ENCODE results near the gene GAL3ST2.

The GAL3ST2 gene

DNA sequence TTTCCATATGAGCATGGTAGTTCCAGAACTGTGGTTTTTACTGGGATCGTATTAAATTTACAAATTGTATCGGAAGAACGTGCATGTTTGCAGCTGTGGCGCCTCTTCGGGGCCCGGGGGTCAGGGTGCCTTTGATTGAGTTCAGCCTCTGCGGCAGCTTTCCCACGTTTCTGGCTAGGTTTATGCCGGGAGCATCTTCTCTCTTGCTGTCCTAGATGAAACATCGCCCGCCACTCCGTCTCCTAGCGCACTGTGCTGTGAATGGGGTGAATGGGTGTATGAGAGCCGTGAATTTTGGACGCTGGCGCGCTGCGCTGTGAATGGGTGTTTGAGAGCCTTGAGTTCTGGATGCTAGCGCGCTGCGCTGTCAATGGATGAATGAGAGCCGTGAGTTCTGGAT is 69.8 kb downstream of the GAL3ST2 start:
- no peak overlapping the region for H3K4me3 ChIP-seq (IDR thresholded peaks at IDR 0.05; ENCODE audit: insufficient read depth, low read depth, low read length)
- H3K27ac ChIP-seq: no peak overlapping the region
- H3K27me3 ChIP-seq (ENCODE audit: insufficient read depth, low read depth): peaks cover 22% of the 10 kb centered on the region; the same call in 1 of the 2 replicates
- H4K20me1 ChIP-seq (ENCODE audit: insufficient read depth): no peaks in the 10 kb centered on the region
- no peaks in the 10 kb centered on the region for H3K4me1 ChIP-seq (ENCODE audit: low read depth, poor library complexity, severe bottlenecking)
- H3K79me2 ChIP-seq (ENCODE audit: insufficient read depth, low read depth): no peaks in the 10 kb centered on the region
- no peak for TF ChIP-seq CTCF (conservative IDR thresholded peaks at IDR 0.05; ENCODE audit: low read depth, low read length)
- no peak overlapping the region for H3K9ac ChIP-seq
- no peaks in the 10 kb centered on the region for H3K36me3 ChIP-seq (ENCODE audit: insufficient read depth)
- H3K4me2 ChIP-seq: no peak overlapping the region
- no peak overlapping the region for H2AFZ ChIP-seq (ENCODE audit: low read depth)

DNA sequence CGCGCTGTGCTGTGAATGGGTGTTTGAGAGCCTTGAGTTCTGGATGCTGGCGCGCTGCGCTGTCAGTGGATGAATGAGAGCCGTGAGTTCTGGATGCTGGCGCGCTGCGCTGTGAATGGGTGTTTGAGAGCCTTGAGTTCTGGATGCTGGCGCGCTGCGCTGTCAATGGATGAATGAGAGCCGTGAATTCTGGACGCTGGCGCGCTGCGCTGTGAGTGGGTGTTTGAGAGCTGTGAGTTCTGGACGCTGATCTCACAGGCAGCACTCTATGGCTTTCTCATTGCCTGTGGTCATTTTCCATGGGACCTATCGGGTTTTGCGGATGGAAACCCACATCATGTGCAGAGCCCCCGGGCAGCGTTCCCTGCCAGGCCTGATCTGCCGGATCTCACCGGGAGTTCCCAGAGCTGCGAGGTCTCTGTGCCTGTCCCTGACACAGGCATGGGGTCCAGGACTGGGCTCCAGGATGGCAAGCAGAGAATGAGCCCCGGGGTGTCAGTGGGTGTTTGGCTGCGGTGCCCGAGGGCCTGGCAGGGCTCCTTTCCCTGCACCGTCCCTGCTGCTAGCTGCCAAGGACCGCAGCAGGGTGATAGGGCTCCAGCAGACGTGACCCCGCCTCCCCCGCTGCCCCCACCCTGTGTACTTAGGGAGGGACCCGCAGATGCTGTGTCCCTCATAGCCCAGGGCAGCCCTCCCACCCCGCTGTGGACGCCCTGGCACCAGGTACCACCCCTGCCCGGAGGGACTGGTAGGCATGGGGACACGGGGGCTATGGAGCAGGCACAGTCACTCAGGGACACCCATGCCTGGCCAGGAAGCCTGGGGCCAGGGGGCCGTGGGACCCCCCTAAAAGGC is 72.4 kb downstream of the GAL3ST2 start:
- Histone ChIP-seq H3K36me3 (ENCODE audit: insufficient read depth) (no peaks in the 10 kb centered on the region), H4K20me1 (ENCODE audit: insufficient read depth) (no peaks in the 10 kb centered on the region), H3K4me2 (no peak overlapping the region), H3K9ac (no peak overlapping the region), H3K4me3 (IDR thresholded peaks at IDR 0.05; ENCODE audit: insufficient read depth, low read depth, low read length) (no peak overlapping the region), H2AFZ (ENCODE audit: low read depth) (no peak overlapping the region), H3K4me1 (ENCODE audit: low read depth, poor library complexity, severe bottlenecking) (no peaks in the 10 kb centered on the region), H3K27ac (no peak overlapping the region), H3K79me2 (ENCODE audit: insufficient read depth, low read depth) (no peaks in the 10 kb centered on the region), H3K27me3 (ENCODE audit: insufficient read depth, low read depth) (peaks cover 41% of the 10 kb centered on the region; the same call in 1 of the 2 replicates)
- no peak for TF ChIP-seq CTCF (conservative IDR thresholded peaks at IDR 0.05; ENCODE audit: low read depth, low read length)

DNA sequence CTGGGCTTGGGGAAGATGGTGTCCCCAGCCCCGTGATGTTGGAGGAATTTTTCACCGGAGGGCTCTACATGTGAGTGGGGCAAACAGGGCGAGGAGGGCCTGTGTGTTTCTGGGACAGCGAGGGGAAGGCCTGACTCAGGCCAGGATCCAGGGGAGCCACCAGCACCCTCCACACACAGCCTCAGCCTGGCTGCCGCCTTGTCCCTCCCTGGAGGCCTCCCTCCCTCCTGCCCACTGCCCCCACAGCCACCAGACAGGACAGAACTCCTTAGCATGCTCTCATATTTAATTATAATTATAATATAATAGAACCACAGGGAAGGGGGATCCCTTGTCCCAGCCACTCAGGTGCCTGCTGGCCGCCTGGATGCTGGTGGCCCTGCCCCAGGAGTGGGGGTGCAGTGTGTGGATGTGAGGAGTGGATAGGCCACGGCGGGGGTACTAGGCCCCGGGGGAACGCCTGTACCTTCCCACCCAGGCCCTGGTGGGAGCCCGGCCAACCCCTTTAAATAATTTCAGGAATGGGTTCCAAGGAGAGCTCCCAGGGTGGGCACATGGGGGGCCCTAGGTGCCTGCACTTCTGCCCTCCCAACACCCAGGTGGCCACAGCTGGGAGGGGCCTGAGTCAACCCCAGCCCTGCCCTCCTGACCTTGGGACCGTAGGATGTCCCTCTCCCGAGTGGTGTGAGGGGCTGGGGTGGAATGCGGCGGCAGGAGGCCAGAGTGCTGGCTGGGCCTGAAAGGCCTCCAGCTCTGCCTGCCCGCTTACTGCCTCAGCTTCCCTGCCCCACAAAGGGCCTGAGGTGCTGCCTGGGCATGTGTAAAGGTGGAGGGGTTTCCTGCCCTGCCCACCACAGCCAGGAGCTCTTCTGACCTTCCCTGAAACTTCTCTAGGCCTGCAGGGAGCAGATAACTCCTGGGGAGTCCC is 73.3 kb downstream of the GAL3ST2 start:
- no peak overlapping the region for H3K27ac ChIP-seq
- H3K79me2 ChIP-seq (ENCODE audit: insufficient read depth, low read depth): no peaks in the 10 kb centered on the region
- H3K27me3 ChIP-seq (ENCODE audit: insufficient read depth, low read depth): peaks cover 41% of the 10 kb centered on the region; the same call in 1 of the 2 replicates
- no peak overlapping the region for H2AFZ ChIP-seq (ENCODE audit: low read depth)
- no peak for TF ChIP-seq CTCF (conservative IDR thresholded peaks at IDR 0.05; ENCODE audit: low read depth, low read length)
- no peaks in the 10 kb centered on the region for H3K4me1 ChIP-seq (ENCODE audit: low read depth, poor library complexity, severe bottlenecking)
- H3K36me3 ChIP-seq (ENCODE audit: insufficient read depth): no peaks in the 10 kb centered on the region
- no peak overlapping the region for H3K9ac ChIP-seq
- no peaks in the 10 kb centered on the region for H4K20me1 ChIP-seq (ENCODE audit: insufficient read depth)
- no peak overlapping the region for H3K4me2 ChIP-seq
- no peak overlapping the region for H3K4me3 ChIP-seq (IDR thresholded peaks at IDR 0.05; ENCODE audit: insufficient read depth, low read depth, low read length)

GRCh38 chr2:241850544-241851324 is 74.1 kb downstream of the GAL3ST2 start:
- H3K36me3 ChIP-seq (ENCODE audit: insufficient read depth): no peaks in the 10 kb centered on the region
- H3K9ac ChIP-seq: no peak overlapping the region
- no peak overlapping the region for H2AFZ ChIP-seq (ENCODE audit: low read depth)
- peaks cover 34% of the 10 kb centered on the region; the same call in 1 of the 2 replicates for H3K27me3 ChIP-seq (ENCODE audit: insufficient read depth, low read depth)
- no peak overlapping the region for H3K27ac ChIP-seq
- H4K20me1 ChIP-seq (ENCODE audit: insufficient read depth): no peaks in the 10 kb centered on the region
- TF ChIP-seq CTCF (conservative IDR thresholded peaks at IDR 0.05; ENCODE audit: low read depth, low read length): no peak
- no peaks in the 10 kb centered on the region for H3K4me1 ChIP-seq (ENCODE audit: low read depth, poor library complexity, severe bottlenecking)
- H3K79me2 ChIP-seq (ENCODE audit: insufficient read depth, low read depth): no peaks in the 10 kb centered on the region
- H3K4me2 ChIP-seq: no peak overlapping the region
- H3K4me3 ChIP-seq (IDR thresholded peaks at IDR 0.05; ENCODE audit: insufficient read depth, low read depth, low read length): no peak overlapping the region
